ENCODE measurements around the gene ZSCAN25.
"Not testable (repeated sequence)": the region's sequence is repeated elsewhere in the genome, so short reads cannot be mapped to it uniquely, and the experiment has no call there.

Gene ZSCAN25

DNA sequence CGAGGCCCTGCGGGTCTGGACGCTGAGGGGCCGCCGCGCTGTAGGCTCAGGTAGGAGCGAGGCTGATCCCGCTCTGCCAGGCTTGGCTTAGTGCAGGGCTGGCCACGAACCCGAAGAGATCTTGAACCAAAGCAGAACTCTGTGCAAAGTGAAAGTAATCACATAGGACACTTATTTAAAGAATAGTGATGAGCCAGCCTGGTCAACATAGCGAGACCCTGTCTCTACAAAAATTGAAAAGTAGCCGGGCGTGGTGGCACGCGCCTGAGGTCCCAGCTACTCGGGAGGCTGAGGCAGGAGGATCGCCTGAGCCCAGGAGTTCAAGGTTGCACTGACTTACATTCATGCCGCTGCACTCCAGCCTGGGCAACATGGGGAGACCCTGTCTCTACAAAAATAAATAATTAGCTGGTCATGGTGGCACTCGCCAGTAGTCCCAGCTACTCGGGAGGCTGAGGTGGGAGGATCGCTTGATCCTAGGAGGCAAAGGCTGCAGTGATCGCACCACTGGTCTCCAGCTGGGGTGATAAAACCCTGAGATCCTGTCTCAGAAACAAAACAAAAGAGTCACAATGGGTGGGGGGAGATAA is 541 bp downstream of the ZSCAN25 start:
- DNase-seq (ENCODE audit: low read depth in 2 of 2): no peak

DNA sequence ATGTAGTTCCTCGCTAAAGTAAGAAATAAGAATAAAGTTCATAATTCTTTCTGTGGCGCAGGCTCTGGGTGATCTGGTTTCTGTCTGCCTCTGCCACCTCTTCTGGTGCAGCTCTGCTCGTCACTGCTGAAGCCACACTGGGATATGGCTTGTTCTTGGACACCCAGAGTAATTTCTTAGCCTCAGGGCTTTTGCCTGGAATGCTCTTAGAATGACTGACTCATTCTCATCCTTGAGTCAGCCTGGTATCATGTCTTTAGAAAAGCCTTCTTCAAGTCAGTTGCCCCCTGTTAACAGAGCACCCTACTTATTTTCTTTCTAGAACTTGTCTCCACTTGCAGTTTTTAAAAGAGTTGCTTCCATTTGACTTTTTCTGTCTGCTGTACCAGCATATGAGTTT is 2.0 kb downstream of the ZSCAN25 start:
- DNase-seq (ENCODE audit: low read depth in 2 of 2): no peak

DNA sequence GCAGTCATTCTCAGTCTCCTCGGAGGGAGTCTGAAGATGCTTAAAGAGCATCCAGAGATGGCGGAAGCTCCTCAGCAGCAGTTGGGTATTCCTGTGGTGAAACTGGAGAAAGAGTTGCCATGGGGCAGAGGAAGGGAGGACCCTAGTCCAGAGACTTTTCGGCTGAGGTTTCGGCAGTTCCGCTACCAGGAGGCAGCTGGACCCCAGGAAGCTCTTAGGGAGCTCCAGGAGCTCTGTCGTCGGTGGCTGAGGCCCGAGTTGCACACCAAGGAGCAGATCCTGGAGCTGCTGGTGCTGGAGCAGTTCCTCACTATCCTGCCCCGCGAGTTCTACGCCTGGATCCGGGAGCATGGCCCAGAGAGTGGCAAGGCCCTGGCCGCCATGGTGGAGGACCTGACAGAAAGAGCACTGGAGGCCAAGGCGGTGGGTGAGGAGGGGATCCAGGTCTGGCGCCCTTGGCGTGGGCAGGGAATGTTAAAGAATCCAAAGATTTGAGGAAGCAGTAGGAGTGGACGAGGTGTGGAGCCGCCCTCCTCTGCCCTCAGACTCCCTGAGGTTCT is 2.9 kb downstream of the ZSCAN25 start:
- DNase-seq (ENCODE audit: low read depth in 2 of 2): no peak

DNA sequence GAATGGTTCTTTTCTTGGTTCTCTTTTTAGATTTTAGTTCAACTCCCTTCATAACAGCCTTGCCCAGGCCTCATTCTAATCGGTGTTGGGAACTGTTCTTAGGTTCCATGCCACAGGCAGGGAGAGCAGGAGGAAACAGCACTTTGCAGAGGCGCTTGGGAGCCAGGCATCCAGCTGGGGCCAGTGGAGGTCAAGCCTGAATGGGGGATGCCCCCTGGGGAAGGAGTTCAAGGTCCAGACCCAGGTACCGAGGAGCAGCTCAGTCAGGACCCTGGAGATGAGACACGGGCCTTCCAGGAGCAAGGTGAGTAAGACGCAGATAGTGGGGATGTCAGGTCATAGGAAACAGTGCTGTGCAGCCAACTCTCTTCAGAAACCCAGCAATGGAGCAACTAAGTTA is 4.5 kb downstream of the ZSCAN25 start:
- no peak for DNase-seq (ENCODE audit: low read depth in 2 of 2)

DNA sequence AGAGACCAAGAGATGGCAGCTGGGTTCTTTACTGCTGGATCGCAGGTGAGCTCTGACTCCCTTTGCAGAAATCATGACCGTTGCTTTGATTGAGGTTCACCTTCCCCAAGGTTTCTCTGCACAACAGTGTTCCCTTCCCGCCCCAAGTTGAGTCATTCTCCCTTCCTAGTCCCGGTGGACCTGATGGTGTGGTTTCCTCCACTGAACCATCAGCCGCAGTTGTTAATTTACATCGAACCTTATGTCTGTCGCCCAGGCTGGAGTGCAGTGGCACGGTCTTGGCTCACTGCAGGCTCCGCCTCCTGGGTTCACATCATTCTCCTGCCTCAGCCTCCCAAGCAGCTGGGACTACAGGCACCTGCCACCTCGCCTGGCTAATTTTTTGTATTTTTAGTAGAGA is 5.8 kb downstream of the ZSCAN25 start:
- no peak for DNase-seq (ENCODE audit: low read depth in 2 of 2)

DNA sequence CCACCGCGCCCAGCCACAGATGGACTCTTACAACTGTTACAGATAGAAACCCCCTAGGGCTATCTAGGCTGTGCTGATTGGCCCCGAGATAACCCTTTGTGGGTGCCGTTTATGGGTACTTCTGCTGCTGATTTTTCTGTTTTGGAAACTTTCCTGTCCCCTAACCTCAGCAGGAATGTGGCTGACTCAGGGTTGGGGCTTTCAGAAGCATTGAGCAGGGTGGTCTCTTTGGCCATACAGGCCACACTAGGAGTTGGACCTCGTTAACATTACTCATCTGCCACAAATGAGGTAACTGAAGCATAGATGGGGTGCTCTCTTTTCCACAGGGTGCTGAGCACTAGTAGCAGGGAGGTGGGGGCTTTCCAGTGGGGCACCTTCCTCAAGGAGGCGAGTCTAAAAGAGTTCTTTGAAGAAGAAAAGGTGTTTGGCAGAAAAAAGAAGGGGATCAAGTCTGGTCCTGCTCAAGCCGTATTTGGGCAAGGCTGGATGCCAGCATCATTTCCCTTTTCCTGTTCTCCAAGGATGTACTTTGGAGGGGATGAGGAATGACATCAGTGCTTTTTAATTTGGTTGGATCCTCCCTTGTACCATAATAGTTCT is 6.4 kb downstream of the ZSCAN25 start:
- no peak for DNase-seq (ENCODE audit: low read depth in 2 of 2)

DNA sequence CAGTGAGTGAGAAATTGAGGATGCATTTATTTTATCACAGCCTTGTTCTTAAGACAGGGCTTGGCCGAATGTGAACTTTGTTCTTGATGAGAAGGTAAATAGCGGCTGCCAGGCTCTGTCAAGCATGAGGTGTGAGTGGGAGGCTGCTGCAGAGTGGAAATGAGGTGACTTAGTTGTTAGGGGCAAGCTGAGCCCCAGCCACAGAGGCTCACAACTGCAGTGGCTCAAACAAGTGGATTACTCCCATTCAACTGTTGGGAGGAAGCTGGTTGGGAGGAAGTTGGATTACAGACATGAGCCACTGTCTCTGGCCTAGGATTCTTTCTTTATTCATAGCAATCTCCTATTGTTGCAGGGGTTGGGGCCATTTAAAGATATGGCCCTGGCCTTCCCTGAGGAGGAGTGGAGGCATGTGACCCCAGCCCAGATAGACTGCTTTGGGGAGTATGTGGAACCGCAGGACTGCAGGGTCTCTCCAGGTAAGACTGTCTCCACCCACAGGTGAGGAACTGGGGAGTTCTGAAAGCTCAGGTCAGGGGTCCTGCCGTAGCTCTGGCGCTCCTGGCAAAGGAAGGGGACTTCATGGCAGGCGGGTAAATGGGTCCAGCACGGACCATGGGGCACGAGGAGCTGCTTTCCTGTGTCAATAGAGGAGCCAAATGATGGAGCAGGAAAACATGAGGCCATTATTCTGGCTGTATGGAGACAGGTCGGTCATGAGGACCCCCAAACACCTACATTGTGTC is 7.1 kb downstream of the ZSCAN25 start:
- no peak for DNase-seq (ENCODE audit: low read depth in 2 of 2)

DNA sequence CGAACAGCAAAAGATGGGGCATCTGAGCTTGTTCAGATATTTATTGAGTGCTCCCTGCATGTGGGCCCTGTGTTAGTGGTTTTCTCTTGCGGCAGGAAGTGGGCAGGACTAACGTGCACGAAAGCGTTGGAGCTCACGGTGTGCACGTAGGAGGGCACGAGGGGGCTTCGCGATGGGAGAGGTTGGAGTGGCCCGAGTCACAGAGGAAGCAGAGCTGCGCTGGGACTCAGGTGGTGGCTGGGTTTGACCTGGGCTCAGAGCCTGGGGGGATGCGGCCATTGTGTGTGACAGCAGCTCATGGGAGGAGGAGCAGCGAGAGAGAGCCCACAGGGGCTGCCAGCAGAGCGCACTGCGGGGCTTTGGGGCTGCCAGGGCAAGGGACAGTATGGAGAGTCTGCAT is 7.7 kb downstream of the ZSCAN25 start:
- peak; percentile 6 to 24 for DNase-seq (ENCODE audit: low read depth in 2 of 2)

DNA sequence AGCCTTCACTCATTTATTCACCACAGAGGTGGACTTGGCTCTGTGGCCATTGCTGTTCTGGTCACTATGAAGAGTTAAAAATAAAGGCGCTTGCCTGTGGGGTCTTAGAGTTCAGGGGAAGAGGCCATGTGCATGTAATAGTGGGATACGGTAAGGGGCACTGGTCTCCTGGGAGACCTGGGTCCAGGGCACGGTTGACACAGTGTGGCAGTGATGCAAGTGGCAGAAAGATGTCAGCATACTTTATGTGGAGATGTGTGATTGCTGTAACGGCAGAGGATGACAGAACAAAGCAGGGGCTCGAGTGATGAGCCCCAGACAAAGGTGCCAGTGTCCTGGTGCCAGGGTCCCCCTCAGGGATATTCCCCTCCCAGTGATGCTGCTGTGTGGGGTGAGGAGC is 8.6 kb downstream of the ZSCAN25 start:
- DNase-seq (ENCODE audit: low read depth in 2 of 2): no peak

DNA sequence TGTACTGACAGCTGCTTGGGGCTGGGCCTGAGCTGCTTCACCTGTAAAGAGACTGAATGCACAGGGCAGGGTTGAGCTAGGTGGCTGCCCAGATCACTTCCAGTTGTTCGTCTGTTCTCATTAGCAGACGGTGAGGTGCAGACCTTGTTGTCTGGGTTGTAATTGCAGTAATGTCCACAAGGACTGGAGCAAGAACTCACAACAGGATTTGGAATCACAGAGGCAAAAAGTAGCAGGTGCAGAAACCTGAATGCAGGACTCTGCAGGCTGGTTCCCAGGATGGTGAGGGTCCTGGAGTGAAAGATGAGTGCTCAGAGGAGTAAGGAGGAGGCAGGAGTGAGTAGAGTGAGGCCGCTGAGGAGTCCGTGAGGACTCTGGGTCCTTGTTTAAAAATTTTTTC is 9.2 kb downstream of the ZSCAN25 start:
- no peak for DNase-seq (ENCODE audit: low read depth in 2 of 2)

DNA sequence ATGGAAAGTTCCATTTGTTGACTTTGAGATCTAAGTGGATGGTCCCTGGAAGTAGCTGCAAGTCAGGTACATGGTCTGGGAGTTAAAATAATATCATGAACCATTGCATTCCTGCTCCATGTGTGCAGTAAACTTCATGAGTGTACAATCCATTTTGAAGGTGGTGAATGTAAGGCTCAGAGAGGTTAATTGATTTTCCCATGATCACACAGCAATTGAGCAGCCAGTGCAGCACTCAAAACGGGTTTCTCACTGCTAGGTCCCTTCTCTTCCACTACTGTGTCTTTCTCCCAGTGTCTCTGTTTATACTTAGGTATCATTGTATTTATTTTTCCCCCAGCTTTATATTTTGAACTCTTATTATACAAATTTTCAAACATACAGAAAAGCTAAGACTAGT is 9.9 kb downstream of the ZSCAN25 start:
- no peak for DNase-seq (ENCODE audit: low read depth in 2 of 2)

DNA sequence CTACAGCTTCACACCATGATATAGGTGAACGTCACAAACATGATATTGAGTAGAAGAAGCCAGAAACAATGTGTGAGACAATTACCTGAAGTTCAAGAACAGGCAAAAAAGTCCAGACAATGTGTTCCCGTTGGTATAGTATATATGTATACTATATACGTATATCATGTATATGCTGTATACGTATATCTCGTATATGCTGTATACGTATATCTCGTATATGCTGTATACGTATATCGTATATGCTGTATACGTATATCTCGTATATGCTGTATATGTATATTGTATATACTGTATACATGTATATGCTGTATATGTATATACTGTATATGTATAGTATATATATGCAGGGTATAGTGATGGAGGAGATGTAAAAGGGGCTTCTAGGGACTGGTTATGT is 10.8 kb downstream of the ZSCAN25 start:
- DNase-seq (ENCODE audit: low read depth in 2 of 2): no peak

DNA sequence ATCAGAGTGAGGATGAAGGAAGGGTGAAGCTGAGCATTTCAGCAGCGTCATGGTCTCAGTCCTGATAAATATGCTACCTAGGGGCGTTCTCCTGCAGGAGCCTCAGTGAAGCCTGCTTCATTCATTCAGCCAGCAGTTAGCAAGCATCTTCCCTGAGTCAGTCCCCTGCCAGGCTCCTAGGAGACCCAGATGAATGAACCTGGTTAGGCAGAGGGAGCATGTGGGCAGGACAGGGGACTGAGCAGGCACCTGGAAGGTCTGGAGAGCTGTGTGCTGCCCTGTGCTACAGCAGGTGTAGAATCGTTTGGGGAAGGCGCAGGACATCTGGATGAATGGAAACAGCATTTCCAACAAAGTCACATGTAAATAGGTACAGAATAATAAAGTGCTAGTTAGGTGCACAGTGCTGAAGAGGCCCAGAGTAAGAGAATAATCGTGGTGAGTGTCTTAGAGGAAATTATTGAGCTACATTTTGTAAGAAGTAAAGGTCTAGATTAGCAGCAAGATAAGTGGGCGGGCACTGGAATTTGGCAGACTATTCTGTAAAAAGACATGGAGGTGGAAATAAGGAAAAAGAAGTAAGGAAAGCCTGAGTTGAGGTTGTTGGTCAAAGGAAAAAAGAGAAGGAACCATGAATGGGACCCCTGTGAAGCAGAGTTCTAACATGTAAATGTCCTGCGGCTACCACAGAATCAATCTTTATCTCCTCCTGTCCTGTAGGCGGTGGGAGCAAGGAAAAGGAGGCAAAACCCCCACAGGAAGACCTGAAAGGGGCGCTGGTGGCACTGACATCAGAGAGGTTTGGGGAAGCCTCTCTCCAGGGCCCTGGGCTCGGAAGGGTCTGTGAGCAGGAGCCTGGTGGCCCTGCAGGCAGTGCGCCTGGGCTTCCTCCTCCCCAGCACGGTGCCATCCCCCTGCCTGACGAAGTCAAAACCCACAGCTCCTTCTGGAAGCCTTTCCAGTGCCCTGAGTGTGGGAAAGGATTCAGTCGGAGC is 12.0 kb downstream of the ZSCAN25 start:
- no peak for DNase-seq (ENCODE audit: low read depth in 2 of 2)

DNA sequence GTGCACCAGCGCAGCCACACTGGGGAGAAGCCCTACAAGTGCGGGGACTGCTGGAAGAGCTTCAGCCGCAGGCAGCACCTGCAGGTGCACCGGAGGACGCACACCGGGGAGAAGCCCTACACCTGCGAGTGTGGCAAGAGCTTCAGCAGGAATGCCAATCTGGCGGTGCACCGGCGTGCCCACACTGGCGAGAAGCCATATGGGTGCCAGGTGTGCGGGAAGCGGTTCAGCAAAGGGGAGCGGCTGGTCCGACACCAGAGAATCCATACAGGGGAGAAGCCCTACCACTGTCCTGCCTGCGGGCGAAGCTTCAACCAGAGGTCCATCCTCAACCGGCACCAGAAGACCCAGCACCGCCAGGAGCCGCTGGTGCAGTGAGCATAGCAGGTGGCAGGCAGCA is 12.9 kb downstream of the ZSCAN25 start:
- DNase-seq (ENCODE audit: low read depth in 2 of 2): no peak

DNA sequence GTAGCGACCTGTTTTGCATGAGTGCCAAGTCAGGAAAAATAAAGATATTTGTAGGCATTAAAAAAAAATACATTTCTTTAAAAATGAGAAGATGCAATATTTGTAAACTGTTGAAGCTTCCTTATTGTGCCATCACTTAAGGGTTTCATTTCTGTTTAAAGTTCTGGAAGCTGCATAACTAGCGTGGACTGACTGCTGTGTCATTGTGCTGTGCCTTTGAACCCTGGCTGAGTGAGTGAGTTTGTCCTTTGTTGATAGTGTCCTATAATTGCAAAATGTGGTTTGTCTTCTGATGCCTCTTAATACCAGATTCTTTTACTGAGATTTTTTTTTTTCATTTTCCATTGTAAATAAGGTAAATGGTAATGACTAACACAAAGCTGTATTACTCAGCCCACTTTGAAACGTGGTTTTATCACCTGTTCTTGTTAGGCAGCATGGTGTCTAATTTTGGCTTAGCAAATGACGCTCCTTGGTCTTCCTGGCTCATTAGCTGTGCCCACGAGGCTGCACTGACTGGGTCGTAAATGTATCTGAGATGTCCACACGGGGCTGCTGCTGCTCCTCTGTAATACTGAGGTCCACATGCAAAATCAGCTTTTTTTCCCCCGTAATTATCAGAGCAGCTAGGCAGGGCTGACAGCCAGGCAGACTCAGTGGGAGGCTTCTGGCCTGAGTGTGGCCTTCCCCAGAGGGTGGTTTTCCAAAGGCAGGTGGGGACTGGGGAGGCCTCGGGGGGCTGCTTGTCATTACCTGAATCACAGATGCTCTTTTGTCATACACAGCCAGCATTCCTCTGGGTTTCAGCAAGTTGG is 14.8 kb downstream of the ZSCAN25 start:
- DNase-seq (ENCODE audit: low read depth in 2 of 2): no peak

DNA sequence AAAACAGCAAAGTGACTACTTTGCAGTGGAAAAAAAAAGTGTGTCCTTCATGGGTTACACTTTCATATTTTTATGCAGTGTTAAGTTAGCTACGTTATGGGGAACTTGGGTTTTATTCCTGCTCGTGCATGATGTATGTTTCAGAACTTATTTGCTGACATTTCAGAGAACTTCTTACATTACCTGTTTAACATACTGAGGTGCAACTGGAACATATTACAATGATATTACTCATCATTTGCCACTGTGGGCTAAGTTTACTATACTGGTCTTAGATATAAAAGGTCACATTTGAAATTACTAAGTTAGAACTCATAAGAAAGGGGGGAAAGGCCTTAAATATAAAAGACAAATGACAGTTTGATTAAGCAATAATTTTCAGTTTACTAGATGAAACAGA is 20.7 kb downstream of the ZSCAN25 start:
- DNase-seq (ENCODE audit: low read depth in 2 of 2): not testable (repeated sequence)

DNA sequence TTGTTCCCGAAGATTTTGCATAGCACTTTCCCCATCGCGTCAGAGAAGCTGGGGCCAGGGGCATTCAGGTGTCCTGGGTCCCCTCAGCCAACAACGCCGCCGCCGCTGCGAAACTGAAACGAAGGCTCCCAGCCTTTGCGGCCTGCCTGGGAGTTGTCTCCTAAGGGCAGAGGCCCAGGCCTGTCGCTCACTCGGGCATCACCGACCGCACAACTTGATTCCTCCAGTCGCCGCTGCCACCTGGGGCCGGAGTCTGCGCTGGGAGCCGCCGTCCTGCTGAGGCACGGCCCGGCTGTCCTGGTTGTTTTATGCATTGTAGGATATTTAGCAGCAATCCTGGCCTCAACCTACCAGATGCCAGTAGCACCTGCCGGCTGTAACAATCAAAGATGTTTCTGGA is 22.0 kb downstream of the ZSCAN25 start:
- no peak for DNase-seq (ENCODE audit: low read depth in 2 of 2)

DNA sequence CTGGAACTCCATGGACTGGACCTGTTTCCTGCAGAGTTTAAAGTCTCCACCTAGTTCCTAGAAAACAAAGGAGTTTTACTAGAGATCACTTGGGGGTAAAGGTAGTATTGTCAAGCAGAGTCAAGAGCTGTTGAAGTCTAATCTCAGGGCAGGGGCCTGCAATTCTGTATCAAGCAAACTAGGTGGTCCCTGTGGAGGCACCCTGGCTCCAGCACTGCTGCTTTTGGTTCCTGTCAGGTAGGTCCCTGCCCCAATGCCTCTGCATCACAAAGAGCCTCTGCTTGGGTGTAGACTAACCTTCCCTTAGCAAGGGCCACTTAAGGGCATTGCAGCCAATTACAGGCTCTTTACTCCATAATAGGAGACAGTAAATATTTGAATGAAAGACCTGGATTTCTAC is 22.5 kb downstream of the ZSCAN25 start:
- no peak for DNase-seq (ENCODE audit: low read depth in 2 of 2)

DNA sequence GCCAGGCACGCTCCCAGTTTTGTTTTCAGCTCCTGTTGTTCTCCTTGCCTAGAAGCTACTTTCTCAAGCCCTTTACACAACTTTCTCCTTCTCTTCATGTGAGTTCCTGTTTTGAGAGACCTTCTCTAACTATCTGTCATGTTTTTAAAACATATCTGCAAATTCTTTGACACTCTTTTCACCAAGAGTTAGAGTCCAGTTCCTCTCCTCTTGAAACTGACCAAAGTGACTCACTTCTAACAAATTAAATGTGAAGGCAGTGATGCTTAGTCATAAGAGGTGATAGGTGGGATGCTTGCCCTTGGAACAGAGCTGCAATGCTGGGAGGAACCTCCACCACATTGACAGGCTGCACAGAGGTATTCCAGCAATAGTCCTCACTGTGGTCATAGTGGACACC is 25.3 kb downstream of the ZSCAN25 start:
- no peak for DNase-seq (ENCODE audit: low read depth in 2 of 2)

DNA sequence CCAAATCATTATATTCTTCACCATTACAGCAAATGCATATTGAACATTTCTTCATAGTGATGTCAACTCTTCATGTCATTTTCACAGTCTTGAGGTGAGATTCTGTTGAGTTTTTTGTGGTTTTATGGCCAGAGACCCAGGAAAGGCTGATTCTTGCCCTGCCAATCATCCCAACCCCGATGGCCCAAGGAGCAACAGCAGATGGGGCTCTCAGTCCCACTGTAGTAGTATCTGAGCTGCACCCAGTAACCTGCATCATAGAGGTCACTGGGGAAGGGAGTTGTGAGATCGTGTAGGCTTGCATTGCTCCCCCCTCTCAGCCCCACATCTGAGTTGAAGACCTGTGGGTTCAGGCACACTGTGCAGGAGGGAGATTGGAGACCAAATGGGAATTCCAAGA is 26.7 kb downstream of the ZSCAN25 start:
- DNase-seq (ENCODE audit: low read depth in 2 of 2): no peak

DNA sequence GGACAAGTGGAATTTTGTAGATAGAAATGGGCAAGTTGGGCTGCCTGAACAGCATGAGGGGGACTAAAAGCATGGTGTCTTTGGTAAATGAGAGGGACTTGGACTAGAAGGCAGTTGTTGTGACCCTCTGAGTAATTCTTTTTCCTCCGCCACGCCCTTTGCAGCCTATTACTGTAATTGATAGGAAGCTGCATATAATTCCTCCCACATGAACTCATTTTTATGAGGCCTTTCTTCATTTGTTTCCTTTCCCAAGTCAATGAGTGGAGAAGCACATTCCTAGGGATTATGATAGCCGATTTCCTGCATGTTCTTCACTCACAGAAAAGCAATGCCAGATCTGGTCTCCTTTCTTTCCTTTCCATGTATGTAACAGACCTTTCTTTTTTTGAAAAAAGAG is 27.7 kb downstream of the ZSCAN25 start:
- DNase-seq (ENCODE audit: low read depth in 2 of 2): no peak
